Astrocyte of the hippocampus (primary cell): ENCODE data around the gene LRP5.
A peak's percentile ranks its signal among the peaks of the same experiment; 100 is the strongest.

Source experiments
- DNase-seq: peaks from one replicate; pipeline ENCODE4 v3.0.0; 2011; ENCODE audit warnings: low read depth, low spot score

The LRP5 gene

DNA sequence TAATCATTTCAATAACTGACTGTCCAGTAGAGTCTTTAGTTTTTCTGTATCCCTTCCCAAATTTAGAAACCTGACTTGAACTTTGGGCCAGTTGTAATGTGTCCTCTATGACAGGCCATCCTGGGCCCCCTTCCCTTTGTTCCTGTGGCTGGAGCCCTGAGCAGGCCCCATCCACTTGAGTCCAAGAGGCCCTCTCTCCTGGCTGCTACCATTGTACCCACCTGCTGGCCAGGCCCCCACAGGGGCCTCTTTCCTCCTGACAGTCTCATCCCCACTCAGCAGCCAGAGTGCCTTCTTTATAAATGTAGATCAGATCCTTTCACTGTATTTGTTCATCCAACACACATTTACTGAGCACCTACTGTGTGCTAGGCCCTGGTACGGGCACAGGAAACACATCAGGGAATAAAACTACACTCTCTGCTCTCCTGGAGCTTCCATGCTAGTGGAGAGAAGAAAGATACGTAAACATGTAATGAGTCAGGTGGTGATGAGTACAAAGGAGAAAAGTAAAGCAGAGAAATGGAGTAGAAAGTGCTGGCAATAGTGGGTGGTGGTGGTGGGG is 2.7 kb upstream of the LRP5 start:
- no peak for DNase-seq

DNA sequence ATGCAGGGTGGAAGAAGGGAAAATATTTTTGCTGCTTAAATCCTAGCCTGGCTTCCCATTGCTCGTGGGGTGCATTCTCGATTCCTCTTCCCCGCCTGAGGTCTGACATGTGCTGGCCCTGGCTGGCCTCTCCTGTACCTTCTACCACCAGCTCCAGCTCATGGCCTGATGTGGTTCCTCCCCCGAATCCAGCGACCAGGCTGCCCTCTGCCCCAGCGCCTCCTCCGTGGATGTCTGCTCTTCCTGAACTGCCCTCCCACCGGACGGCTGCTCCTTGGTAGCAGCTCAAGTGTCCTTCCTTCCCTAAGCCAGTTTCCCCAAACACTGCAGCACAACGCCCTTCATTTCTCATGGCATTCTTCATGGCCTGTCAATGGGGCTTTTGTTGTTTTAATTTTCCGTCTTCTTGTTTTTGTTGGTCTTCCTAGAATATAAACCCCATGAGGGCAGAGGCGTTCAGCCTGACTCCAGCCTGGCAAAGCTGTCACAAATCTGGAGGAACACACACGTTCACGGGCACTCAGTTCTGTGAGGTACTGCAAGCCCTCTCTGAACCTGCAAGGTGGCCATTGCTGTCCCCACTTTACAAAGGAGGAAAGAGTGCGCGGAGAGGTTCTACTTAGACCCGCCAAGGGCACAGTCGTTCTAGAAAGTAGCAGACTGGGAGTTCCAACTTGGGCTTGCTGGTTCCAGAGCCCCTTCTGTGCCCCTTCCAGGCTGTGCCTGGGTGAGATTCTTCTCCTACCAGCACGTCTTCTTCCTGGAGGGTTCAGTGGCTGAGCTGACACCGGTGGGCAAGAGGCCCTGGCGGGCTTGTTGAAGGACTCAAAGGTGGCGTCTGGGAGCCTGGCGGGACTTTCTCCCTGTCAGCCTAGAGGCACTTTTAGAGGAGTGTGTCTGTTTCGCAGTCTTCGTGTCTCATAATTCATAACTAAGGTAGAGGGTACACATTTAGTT is 953 bp upstream of the LRP5 start:
- no peak for DNase-seq

DNA sequence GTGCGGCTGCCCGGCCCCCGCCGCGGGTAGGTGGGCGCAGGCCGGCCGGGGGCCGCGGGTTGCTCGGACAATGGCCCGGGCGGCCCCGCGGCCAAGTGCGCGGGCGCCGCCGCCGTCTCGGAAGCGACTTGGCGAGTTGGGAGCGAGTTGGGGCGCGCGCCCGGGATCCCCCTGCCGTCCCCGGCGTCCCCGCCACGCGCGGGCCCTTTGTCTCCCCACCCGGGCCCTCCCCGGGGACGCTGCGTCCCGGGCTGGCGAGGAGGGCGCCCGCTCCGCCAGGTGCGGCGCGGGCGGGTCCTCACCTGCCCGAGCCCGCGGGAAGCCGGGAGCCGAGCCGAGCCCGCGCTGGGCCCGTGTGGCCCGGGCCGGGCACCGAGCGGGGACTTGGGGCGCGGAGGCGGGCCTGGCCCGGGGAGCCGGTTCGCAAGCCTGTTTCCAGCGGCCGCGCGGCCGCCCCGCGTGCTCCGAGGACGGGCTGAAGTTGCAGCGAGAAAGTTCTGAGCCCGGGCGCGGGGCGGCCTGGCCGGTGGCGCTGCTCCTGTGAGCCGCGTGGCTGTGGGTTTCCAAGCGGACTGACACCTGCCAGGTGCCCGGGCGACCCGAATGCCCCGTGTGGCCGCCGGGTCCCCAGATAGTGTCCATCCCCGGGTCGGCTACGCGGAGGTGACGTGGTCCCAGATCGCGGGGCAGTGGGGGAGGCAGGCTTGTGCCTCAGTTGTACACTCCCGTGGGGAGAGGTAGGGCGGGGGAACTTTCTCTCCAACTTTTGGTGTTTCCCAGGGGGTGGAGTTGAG is 586 bp downstream of the LRP5 start:
- peak; percentile 56 for DNase-seq

DNA sequence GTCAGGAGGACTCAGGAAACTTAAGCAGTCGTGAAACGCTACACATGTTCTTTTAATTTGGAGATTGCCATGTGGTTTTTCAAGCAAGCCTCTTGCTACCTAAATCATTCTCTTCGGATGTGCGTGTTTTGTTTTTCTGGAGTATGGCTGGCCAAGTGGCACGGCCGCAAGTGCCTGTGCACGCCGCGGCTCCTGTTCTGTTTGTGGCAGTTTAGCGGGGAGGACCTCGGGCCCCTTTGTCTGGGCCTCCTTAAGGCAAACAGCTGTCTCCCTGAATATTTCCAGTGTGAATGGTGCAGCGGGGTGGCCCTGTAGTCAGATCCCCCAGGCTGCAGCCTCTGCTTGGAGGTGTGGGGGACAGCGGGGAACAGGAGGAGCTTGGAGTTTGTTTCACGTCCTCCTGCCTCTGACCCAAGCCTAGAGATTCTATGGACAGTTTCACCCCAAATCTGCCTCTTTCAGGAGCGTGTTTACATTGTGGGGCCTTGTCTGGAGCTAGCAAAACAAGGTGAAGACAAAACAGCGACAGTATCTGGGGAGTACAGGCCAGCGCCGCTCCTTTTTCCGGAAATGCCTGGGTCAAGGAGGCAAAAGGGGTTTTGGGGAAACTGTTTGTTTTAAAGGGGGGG is 1.3 kb downstream of the LRP5 start:
- DNase-seq: peak; percentile 52

GRCh38 chr11:68314203-68315170 is 2.1 kb downstream of the LRP5 start:
- DNase-seq: peak; percentile 73

- DNase-seq: peak; percentile 48
These were observed 3.0 kb downstream of the LRP5 start for GRCh38 chr11:68315171-68315920.

DNA sequence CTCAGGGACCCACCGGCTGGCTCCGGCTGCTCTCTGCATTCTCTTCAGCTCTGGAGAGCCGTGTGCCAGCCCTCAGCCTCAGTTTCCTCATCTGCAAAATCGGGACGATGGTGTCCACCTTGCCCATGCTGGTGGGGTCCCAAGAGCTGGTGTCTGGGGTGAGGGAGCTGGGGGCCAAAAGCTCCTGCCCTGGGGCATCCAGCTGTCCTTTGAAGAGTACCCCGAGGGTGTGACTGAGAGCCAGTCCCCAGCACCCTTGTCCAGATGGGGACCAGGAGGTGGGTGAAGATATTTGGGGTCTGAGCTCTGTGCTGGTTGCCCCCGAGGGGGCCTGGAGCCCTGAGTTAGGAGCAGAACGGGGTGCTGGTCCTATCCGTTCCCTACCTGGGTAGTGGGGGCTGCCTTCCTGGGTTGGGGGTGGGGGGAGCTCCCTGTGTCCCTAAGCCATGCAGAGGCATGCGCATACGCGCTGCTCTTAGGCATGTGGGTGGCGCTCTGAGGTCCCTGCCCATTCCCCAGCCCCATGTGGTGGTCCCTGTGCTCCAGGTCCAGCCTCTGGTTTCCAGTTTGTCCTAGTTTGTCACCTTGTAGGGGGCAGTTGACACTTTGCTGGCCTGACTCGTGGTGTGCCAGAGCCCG is 4.9 kb downstream of the LRP5 start:
- DNase-seq: no peak

DNA sequence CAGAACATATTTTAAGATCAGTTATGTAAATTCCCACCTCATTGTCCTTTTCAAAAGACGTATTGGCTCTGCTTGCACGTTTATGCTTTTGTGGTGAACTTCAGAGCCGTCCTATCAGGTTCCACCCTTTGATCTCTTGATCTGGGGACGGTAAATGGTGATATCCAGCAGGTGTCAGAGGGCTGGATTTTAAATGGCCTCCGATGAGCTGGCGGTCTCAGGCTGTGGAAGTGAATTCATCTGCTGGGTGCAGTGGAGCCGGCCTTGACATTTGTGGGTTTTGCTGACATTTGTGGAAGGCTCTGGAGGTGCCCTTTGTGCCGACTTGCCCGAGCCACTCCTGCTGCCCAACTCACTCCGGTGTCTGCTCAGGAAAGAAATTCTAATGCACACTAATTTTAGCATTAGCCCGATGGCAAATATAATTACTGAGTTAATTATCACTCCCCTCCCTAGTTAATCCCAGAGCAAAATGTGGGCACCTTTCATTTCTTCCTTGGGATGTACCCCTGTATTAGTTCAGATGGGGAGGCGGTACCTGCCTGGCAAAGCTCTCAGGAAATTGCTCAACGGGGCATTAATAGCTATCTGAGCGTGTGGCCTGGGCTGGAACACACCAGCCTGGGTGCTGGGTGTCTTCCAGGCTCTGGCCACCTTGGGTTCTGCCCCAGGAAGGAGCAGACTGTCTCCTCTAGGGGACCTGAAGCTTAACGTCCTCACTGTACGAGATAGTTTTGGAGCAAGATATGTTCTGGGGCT is 9.1 kb downstream of the LRP5 start:
- no peak for DNase-seq

DNA sequence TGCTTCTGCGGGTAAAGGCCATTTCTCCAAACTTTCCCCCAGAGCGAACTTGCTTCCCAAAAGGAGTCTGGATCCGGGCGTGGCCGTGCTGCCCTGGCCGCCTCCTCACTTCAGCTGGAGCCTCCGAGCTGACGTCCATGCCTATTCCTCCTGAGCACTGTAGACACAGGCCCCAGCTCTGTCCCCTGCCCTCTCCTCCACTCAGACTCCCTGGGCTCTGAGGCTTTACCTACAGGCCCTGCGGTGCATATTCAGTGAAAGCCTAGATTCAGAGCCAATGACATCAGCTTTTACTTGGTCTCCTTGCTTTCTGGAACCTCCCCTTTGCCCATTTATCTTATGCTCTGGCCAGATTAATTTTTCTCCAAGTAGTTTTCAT is 9.7 kb downstream of the LRP5 start:
- no peak for DNase-seq

DNA sequence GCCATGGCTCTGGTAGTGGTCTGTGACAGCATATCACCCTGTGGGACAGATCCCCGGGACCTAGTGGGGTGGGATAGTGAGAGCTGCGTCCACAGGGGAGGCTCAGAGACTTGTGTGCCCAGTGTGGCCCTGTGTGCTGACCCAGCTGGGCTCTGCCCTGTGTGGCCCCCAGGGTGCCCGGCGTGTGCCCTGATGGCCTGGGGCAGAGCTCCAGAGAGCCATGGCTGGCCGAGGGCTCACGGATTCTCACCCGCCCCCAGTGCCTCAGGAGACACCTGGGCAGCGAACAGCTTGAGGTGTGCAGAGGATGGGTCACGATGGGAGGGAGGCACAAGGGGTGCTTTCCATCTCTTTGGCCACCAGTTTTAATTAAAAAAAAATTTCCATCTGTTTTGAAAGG is 11.8 kb downstream of the LRP5 start:
- no peak for DNase-seq

DNA sequence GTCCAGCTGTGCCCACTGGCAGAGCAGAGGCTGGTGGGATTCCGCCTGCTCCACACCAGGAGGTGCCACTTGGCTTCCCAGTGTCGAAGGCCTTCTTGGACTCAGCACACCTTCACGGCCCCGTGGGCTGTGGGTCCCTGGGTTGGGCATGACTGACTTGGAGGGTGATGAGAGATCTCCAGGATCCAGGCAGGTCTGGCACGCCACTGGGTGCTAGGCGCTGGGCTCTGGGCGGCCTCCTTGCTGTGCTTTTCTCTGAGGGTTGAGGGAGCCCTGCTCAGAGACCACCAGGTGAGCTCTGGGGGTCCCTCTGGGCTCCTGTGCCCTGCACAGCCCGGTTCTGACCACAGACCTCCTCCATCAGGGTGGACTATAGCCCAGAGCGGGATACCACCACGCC is 12.3 kb downstream of the LRP5 start:
- no peak for DNase-seq

DNA sequence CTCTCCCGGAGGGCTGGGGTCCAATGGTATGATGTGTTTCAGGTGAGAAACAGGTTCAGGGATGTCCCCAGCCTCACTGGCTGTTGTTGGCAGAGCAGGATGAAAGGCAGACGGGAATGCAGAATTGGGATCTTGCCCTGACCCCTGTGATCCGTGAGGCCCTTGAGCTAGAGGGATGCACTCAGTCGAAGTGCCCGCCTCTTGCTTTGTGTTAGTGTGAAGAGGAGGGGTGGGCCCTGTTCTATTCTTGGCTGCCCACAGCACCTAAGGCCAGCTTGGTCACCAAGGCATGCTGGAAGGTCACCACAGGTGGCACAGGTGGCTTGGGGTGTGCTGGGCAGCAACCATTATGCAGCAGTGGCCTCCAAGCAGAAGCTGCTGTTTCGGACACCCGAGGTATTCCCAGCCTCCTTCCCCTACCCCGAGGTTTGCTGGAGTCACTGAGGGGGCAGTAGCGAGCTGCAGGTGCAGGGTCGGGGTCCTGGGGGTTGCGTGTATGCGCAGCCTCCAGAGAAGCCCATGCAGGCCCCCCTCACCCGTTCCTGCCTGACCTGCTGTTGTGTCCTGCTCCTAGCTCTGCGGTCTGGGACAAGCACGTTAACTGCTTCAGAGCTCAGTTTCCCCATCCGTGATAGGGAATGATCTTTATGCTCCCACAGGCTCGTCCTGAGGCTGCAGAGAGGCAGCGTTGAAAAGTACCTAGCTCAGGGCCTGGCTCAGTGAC is 13.0 kb downstream of the LRP5 start:
- DNase-seq: no peak

- DNase-seq: no peak
These were observed 13.5 kb downstream of the LRP5 start for GRCh38 chr11:68325907-68326220.

DNA sequence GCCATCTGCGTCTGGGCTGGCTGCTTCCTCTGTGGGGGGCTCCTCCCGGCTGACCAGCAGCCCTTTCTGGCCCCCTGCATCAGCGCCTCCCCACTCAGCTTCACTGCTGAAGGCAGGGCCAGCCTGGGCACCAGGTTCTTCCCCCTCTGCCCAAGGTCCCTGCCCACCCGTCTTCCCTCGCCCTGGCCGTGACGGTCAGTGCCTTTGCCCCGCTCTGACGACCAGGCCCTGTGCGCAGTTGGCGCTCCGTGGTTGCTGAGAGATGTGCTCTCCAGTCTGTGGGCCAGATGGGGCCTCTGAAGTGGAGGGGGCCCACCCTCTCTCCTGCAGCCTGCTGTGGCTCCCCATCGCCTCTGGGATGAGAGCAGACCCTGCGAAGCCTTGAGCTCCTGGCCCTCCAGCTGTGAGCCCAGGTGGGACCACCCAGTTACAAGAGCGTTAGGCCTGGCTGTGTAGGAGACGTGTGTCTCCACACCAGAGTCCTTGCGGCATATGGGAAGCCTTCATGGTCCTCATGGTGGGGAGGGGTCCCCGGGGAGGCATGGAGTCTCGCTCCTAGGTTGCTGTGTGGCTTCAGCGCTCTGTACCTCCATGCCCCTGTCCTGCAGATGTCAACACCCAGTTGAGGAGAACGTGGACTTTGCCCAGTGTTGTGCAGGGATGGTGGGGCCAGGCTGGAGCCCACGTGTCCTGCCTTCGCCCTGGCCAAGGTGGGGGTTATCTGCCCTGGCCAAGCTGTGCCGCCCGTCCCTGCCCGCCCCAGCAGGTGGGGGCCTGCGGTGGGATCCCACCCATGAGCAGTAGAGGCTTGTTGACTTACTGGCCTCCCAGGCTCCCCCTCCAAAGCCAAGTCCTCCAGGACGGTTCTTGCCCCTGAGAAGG is 14.2 kb downstream of the LRP5 start:
- no peak for DNase-seq

DNA sequence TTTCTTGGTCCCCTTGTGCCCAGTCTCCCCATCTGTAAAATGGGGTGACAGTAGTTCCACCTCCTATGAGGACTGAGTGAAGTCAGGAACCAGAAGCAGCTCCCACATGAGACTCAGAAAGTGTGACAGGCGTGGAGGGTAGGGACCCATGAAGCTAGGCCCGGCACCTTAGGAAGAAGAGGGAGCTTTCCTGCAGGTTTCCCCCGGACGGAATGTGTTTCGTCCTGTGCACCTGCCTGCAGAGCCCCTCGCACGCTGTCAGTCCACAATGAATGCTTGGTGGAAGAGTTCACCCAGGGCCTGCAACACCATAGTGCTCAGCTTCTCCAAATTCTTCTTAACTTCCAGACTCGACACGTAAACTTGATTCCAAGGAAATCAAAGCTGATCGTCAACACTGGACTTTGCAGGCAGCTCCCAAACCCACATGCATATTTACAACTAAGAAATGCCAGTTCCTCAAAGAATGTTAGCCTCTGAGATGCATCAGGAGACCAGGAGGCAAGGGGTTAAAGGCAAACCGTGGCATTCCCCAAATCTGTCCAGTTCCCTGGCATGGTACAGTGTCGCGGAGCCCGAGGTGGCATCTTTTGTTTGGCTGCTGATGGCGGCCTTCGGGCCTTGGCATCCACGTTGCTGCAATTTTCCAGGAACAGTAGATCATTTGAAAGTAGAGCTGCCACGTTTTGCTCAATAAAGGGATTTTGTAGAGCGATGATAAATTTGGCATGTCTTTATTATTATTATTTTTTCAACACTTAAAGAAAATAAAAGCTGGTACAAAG is 15.4 kb downstream of the LRP5 start:
- DNase-seq: no peak

DNA sequence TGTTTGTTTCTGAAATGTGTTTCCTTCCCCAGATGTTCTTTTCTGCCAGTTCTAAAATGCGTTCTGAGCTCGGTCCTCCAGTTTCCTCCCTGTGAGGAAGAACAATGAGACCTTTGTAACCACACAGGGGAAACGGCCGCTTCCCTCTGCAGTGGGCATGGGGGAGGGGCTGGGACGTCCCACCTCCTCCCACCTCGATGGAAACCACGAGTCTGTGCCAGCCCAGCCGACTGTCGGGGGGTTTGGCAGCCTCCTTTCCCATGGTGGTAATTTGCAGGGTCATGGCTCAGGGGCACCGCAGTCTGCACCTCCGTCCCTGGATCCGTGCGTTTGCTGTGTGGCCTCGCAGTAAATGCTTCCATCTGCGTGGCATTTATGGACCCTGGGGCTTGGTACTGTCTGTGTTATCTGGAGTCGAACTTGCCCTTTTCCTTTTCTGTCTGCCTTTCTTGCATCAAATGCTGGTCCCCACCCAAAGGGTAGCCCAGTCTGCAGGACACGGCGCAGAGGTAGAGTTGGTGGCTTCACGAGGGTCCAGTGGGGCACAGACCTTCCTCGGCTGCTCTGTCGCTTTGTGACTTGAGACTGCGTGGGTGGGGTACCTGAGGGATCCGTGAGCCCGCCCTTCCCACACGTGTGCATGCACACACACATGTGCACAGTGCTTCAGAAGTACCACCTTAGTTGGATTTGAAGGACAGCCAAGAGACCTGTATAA is 16.1 kb downstream of the LRP5 start:
- DNase-seq: peak; percentile 71
